ENCODE results near the gene NOXRED1.

- no peak for TF ChIP-seq CTCF (IDR thresholded peaks at IDR 0.05)
- TF ChIP-seq POLR2A (IDR thresholded peaks at IDR 0.05): no peak
These were observed 48.0 kb downstream of the NOXRED1 start for GRCh38 chr14:77375164-77375950.

Data from thyroid gland (tissue), 4 donors.